Ovary (tissue), 9 donors: Measurements from ENCODE around the gene SNX13. TPM values are rescaled to one million over a fixed set of nuclear protein-coding genes. Genes with fewer than 3 reads are reported as not detected.

Experiments
- DNase-seq, 5 donors: peaks; one replicate each; pipeline ENCODE4 v3.0.0-alpha.2; 2019 to 2020
- H3K27ac ChIP-seq, 2 donors: fragments of 200-600 bp; one replicate each; pipeline versions ENCODE4 v1.5.1 to v1.8.0; 2019 to 2022
- H3K27me3 ChIP-seq: fragments of 200-600 bp; one replicate; pipeline ENCODE4 v1.8.0; 2022
- H3K36me3 ChIP-seq: fragments of 200-600 bp; sonication (generic); one replicate; pipeline ENCODE4 v1.5.1; 2019
- H3K4me1 ChIP-seq: one replicate; pipeline ENCODE4 v1.8.1; 2013; ENCODE audit warnings: mild to moderate bottlenecking, moderate library complexity; ENCODE audit not compliant: insufficient read depth
- H3K4me3 ChIP-seq: fragments of 200-600 bp; sonication (generic); one replicate; pipeline ENCODE4 v1.5.1; 2017
- H3K9me3 ChIP-seq, 2 donors: fragments of 200-600 bp in 1 of 2; sonication (generic) in 1 of 2; one replicate each; pipeline versions ENCODE4 v1.5.1 to v1.8.1; 2013 to 2019; ENCODE audit warnings: mild to moderate bottlenecking in 1 of 2, moderate library complexity in 1 of 2
- CTCF ChIP-seq, 3 donors: fragments of 450-650 bp in 2 of 3; fragments of 200-600 bp in 1 of 3; IDR thresholded peaks; one replicate each; pipeline versions ENCODE4 v1.5.1 to v1.8.0; 2016 to 2022; ENCODE audit warnings: antibody characterized with exemption in 3 of 3, mild to moderate bottlenecking in 1 of 3
- EP300 ChIP-seq: sonication (generic); formaldehyde crosslinking; IDR thresholded peaks from one replicate; pipeline ENCODE4 v1.6.1; 2017; ENCODE audit warnings: antibody characterized with exemption
- POLR2A ChIP-seq: fragments of 450-650 bp; IDR thresholded peaks from one replicate; pipeline ENCODE4 v1.6.1; 2017; ENCODE audit warnings: antibody characterized with exemption, mild to moderate bottlenecking, moderate library complexity
- WGBS, 3 donors: extraction: QIAGEN DNeasy Blood & Tissue Kit in 1 of 3; methylation state at CpG; one replicate each; pipeline versions ENCODE4 v1.1.5 to v1.1.7; 2013 to 2017; 5-methylcytosine and 5-hydroxymethylcytosine counted together
- intact Hi-C, 4 donors: fragments of 100-400 bp; cut with DNase I; formaldehyde crosslinking; loops; one replicate each; pipeline versions ENCODE4 v1.11.0 to v1.15.1; 2022 to 2023
- polyA plus RNA-seq, 2 donors: library from polyadenylated mRNA; stranded (reverse); fragments of 200-250 nt in 1 of 2; fragments of 350-450 nt in 1 of 2; fragmentation: Illumina TruSeq in 1 of 2; extraction: RNeasy Lipid Tissue Mini Kit (QIAGEN cat#74804) in 1 of 2; gene quantifications; one replicate each; pipeline ENCODE4 v1.2.3, GENCODE V29; 2013 to 2014
- total RNA-seq, 7 donors: library from RNA; depleted of rRNA in 2 of 7; stranded (reverse); fragments of >200 nt in 2 of 7; fragmentation: NEBNext Ultra II Directional in 3 of 7; extraction: Animal tissue kit (Norgen Biotek cat#: 25700) in 3 of 7; gene quantifications; one replicate each; pipeline versions ENCODE4 v1.1.0 to v1.2.4, GENCODE V29; 2016 to 2023
- donor health status: DM: no; HTN: no; CAD: no; lungs with moderate emphysema.
- donor health status: DM: no; HTN: no; CAD: no.
- donor health status: Bipolar disorder and iron deficiency.
- donor health status: DM: yes; HTN: yes; CAD: no.
- donor health status: DM: no; HTN: no; CAD: no.
- donor health status: DM: yes; HTN: yes; CAD: no.

SNX13 gene
- total and polyA plus RNA-seq, 9 donors: 12.1 to 51.1 (median 46.1) TPM

- Histone ChIP-seq H3K36me3 (no peaks in the 10 kb centered on the region), H3K27ac (no peak overlapping the region), H3K9me3 (no peaks in the 10 kb centered on the region), H3K27me3 (no peaks in the 10 kb centered on the region), H3K4me3 (no peak overlapping the region), H3K4me1 (no peaks in the 10 kb centered on the region)
- intact Hi-C loops: no loop called here
- DNase-seq: no peak
- TF ChIP-seq CTCF (IDR thresholded peaks at IDR 0.05): no peak
Observed at GRCh38 chr7:17843041-17843440, 97.3 kb downstream of the SNX13 start.

- TF ChIP-seq EP300: no peak
- TF ChIP-seq POLR2A: no peak
- no peak for TF ChIP-seq CTCF (IDR thresholded peaks at IDR 0.05)
- no peak for DNase-seq
- peaks cover 3% of the 10 kb centered on the region for H3K27me3 ChIP-seq
- intact Hi-C loops: no loop called here
- no peak overlapping the region for H3K27ac ChIP-seq
- no peaks in the 10 kb centered on the region for H3K36me3 ChIP-seq
- H3K9me3 ChIP-seq: no peaks in the 10 kb centered on the region
- no peaks in the 10 kb centered on the region for H3K4me1 ChIP-seq
- H3K4me3 ChIP-seq: no peak overlapping the region
Observed at GRCh38 chr7:17832820-17833355, 107.4 kb downstream of the SNX13 start.

DNA sequence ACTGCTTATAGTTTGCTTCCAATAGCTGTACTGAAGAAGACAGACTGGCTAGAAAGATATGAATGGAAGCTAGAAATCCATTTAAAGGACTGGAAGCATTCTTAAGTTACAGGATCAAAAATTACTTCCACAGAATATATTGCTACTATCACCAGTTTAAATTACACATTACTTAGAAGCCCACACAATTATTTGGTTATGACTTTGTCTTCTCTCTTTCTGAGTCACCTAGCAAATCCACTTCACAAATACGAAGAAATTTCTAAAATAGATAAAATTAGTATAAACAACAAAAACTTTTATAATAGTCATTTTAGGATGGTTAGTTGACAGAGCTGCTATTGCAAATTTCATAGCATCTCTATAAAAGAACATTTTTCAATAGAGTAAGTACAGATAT is 108.1 kb downstream of the SNX13 start:
- no peak for TF ChIP-seq EP300
- no peak for TF ChIP-seq CTCF (IDR thresholded peaks at IDR 0.05)
- no peak for TF ChIP-seq POLR2A
- peaks cover 3% of the 10 kb centered on the region for H3K27me3 ChIP-seq
- H3K27ac ChIP-seq: no peak overlapping the region
- no peak for DNase-seq
- H3K9me3 ChIP-seq: no peaks in the 10 kb centered on the region
- intact Hi-C loops: no loop called here
- no peaks in the 10 kb centered on the region for H3K4me1 ChIP-seq
- H3K36me3 ChIP-seq: no peaks in the 10 kb centered on the region
- no peak overlapping the region for H3K4me3 ChIP-seq
- WGBS, 3 donors: 53 to 72% (median 64%) methylated on average over 1 of the region's 1 CpG

DNA sequence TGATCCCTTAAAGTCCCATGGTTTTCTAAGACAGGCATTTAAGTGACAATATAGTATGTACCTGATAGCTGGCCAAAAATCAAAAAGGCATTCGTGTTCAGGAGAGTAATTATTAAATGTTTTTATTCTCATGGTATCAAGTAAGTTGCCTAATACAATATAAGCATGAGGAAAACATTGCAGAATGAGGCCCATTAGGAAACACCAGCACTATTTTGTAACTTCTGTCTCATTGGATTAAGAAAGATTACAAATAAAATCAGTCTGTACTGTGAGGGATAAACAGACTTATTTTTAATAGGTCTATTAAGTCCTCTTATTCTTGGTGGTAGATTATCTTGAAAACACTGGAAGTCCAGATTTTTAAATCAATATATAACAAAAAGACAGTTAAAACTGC is 110.1 kb downstream of the SNX13 start:
- WGBS, 3 donors: 85 to 87% (median 86%) methylated on average over 1 of the region's 1 CpG
- Histone ChIP-seq H3K36me3 (no peaks in the 10 kb centered on the region), H3K4me1 (no peaks in the 10 kb centered on the region), H3K4me3 (no peak overlapping the region), H3K9me3 (no peaks in the 10 kb centered on the region), H3K27ac (no peak overlapping the region), H3K27me3 (peaks cover 3% of the 10 kb centered on the region)
- DNase-seq: no peak
- TF ChIP-seq CTCF (IDR thresholded peaks at IDR 0.05) (no peak), POLR2A (no peak), EP300 (no peak)
- intact Hi-C loops: no loop called here

GRCh38 chr7:17829001-17829400 is 111.3 kb downstream of the SNX13 start:
- DNase-seq: no peak
- Histone ChIP-seq H3K27me3 (peaks cover 3% of the 10 kb centered on the region), H3K27ac (no peak overlapping the region), H3K36me3 (no peaks in the 10 kb centered on the region), H3K9me3 (no peaks in the 10 kb centered on the region), H3K4me1 (no peaks in the 10 kb centered on the region), H3K4me3 (no peak overlapping the region)
- 97 to 99% (median 97%) methylated on average over 3 of the region's 3 CpGs for WGBS, 3 donors
- intact Hi-C loops: no loop called here
- TF ChIP-seq EP300: no peak
- no peak for TF ChIP-seq POLR2A
- no peak for TF ChIP-seq CTCF (IDR thresholded peaks at IDR 0.05)
